GM19455 (cell line): Measurements from ENCODE around the gene SPP1.
"Not testable (repeated sequence)": the region's sequence is repeated elsewhere in the genome, so short reads cannot be mapped to it uniquely, and the experiment has no call there.

Source experiments
- ATAC-seq: cut with Tn5 transposase; IDR thresholded peaks from one replicate; pipeline ENCODE4 v1.9.1; 2021; ENCODE audit not compliant: unreplicated experiment

The SPP1 gene

GRCh38 chr4:87985097-87985886 lies 9.8 kb downstream of the SPP1 start:
- ATAC-seq = no peak

- ATAC-seq = no peak
Measured at GRCh38 chr4:87985887-87986200, 10.3 kb downstream of the SPP1 start.

GRCh38 chr4:87986508-87986907 lies 11.0 kb downstream of the SPP1 start:
- ATAC-seq = no peak

- no peak for ATAC-seq
Measured at GRCh38 chr4:87989765-87990164, 14.3 kb downstream of the SPP1 start.

- ATAC-seq = no peak
Measured at GRCh38 chr4:87995435-87995834, 19.9 kb downstream of the SPP1 start.

- not testable (repeated sequence) for ATAC-seq
Measured at GRCh38 chr4:87999191-87999691, 23.7 kb downstream of the SPP1 start.

- ATAC-seq = no peak
Measured at GRCh38 chr4:88001871-88002270, 26.4 kb downstream of the SPP1 start.

GRCh38 chr4:88002786-88003185 lies 27.3 kb downstream of the SPP1 start:
- no peak for ATAC-seq

GRCh38 chr4:88003261-88003660 lies 27.7 kb downstream of the SPP1 start:
- ATAC-seq = no peak

- no peak for ATAC-seq
Measured at GRCh38 chr4:88005076-88005475, 29.6 kb downstream of the SPP1 start.

- no peak for ATAC-seq
Measured at GRCh38 chr4:88005946-88006345, 30.4 kb downstream of the SPP1 start.

- ATAC-seq = no peak
Measured at GRCh38 chr4:88006956-88007303, 31.4 kb downstream of the SPP1 start.

GRCh38 chr4:88007304-88008121 lies 32.0 kb downstream of the SPP1 start, which contains the start of gene PKD2:
TSS of gene PKD2 (plus strand) at chr4:88007635. CDS start at chr4:88007734, 99 bp downstream.
- peak; percentile 87 for ATAC-seq

GRCh38 chr4:88008122-88008742 lies 32.7 kb downstream of the SPP1 start:
- ATAC-seq = peak; percentile 45

GRCh38 chr4:88008743-88009171 lies 33.2 kb downstream of the SPP1 start:
- ATAC-seq = no peak

GRCh38 chr4:88009871-88010270 lies 34.4 kb downstream of the SPP1 start:
- no peak for ATAC-seq

- ATAC-seq = no peak
Measured at GRCh38 chr4:88010966-88011365, 35.5 kb downstream of the SPP1 start.

- ATAC-seq = no peak
Measured at GRCh38 chr4:88012647-88013046, 37.1 kb downstream of the SPP1 start.

GRCh38 chr4:88014386-88014905 lies 38.9 kb downstream of the SPP1 start:
- ATAC-seq = no peak

GRCh38 chr4:88015659-88016295 lies 40.3 kb downstream of the SPP1 start:
- no peak for ATAC-seq
